ENCODE measurements around the gene SEMA3D.
"Not testable (repeated sequence)": the region's sequence is repeated elsewhere in the genome, so short reads cannot be mapped to it uniquely, and the experiment has no call there.

The SEMA3D gene

GRCh38 chr7:84997626-84998025 is 189.2 kb downstream of the SEMA3D start:
- DNase-seq: no peak

- DNase-seq: not testable (repeated sequence)
These were observed 193.9 kb downstream of the SEMA3D start for GRCh38 chr7:84992954-84993353.

DNA sequence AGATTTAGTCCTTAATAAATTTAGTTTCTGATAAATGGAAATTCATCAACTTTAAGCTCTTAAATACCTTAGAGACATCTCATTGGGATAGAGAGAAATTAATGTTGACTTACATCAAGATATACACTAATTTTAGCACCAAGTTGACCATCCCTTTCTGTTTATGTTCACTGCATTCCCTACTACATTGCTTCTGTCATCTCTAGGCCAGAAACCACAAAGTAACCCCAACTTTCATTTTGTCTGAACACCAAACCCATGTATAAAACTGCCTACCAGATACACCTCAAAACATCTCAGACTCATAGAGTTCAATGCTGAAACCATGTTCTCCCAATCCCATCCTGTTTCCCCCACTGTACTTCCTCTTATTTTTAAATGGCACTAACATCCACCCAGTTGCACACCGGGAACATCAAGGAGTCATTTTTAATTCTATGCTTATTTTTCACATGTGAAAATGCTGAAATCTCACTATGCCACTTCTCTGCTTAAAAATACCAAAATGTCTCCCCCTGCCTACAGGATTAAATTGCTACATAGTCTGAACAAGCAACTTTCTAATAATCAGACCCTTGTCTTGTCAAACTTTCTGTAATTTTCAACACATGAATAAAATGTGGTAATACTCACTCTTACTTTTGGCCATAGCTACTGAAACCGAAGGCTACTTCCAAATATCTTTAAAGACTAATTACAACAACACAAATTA is 201.6 kb downstream of the SEMA3D start:
- DNase-seq: no peak

DNA sequence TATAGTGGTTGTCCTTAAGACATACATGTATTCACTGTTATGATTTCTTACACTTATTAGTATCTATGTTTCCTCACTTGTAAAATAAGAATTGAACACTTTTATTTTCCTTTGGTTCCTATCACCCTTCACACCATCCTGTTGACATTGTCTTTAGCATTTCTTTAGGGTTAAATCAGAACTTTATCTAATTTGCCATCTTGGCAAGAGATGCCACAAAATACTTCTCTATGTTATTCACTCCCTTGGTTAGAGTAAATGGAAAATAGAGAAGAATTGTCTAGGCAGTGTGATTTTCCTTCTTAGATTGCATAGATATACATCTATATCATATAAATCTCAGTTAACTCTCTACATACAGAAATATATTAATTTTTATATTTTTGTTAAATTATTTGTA is 204.7 kb downstream of the SEMA3D start:
- no peak for DNase-seq

DNA sequence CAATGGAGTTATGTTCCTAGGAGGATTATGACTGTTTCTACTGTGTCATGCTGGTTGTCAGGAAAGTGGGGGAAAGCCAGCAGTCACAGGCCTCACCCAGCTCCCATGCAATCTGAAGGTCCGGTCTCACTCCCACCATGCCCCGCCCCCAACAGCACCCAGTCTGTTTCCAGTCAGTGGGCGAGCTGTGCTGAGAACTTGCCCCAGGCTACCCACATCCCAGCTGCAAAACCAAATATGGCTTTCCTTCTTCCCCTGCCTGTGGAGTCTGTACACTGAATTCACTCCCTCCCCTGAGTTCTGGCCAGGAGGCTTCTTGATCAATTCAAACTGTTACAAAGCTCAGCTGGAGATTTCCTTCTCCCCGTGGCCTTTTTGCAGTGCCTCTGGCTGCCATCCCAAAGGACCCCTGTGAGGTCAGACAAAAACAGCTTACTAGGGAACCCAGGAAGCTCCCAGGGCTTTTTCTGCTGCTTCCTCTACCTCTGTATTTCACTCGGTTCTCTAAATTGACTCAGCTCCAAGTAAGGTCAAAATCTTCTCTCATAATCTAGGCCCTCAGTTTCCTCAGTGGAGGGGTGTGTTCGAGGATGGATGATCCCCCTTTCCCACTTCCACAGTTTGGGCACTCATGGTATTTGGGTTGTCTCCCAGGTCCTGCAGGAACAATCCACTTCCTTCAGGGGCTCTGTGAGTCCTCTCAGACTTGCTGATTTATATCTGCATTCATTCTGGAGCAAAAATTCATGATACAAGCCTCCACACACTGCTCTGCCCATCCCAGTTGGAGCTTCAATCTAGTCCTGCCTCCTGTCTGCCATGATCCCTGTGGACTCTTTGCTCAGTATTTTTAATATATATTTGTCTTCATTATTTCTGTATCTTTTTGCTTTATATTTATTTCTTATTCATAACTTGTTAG is 205.5 kb downstream of the SEMA3D start:
- DNase-seq: no peak

DNA sequence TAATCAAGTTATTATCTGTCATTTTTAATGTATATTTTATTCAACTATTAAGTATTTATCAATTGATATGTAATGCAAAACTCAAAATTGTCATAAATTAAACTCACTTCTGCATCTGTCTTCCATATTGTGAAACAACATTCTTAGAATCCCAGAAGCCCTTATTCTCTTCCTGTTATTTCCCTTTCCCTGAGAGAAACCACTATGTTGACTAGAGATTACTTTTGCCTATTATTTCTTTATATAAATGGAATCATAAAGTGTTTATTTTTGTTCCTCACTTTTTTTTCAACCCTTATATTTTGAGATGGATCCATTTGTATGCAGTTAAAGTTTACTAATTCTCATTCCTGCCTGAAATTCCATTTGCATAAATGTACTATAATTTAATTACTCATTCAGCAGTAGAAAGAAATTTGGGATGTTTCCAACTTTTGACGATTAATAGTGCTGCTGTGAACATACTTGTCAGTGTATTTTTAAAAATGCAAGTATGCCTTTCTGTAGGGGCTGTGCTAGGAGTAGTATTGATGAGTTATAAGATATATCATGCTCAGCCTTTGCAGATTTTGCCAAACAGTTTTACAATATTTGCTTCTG is 211.2 kb downstream of the SEMA3D start:
- no peak for DNase-seq

- DNase-seq: no peak
These were observed 215.5 kb downstream of the SEMA3D start for GRCh38 chr7:84971360-84971759.

DNA sequence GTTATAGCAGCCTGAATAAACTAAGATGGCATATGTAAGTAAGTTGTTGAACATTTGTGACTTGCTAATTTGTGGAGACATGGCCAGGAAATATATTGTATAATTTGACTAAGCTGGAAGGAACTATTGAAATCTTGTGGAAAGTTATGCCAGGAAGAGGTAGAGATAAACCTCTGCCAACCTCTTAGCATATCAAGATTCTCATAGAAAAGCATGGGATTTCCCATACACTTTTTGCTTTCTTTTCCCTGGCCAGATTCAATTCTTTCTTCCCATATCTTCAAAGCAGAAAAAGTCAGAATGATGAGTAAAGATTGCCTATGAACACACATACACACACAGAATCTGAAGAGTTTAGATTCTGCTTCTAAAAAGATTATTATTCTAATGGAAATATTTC is 216.2 kb downstream of the SEMA3D start:
- no peak for DNase-seq

DNA sequence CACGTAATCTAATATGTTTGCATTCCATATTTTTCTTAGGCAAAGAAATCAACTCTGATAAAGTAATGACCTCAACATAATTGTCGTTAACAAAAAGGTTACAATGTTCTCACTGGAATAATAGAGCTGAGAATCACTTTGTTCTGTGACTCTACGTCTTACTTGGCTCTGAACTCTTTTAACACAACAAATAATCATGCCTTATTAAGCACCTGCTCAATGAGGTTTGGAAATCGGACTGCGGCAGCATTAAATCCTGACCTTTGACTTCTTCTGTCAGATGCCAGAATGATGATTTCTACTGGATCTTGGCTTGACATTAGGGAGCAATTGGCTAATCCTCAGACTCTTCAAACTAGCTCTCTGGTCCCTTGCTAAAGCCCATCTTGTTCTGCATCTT is 233.6 kb downstream of the SEMA3D start:
- DNase-seq: no peak

DNA sequence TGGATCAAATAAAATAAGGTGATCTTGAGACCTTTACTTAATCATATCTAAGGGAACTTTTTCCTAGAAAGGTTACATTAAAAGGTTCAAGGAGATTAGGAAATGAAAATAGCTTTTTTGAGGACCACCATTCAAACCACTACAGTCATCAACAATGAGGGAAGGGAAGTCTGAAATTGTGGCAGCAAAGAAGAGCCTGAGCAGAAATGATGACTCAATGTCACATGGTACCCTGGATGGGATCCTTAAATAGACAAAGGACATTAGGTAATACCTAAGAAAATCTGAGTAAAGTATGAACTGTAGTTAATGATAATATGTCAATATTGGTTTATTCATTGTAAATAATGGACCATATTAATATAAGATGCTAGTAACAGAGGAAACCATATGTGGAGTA is 236.0 kb downstream of the SEMA3D start:
- DNase-seq: no peak

- no peak for DNase-seq
These were observed 237.4 kb downstream of the SEMA3D start for GRCh38 chr7:84949501-84949900.

GRCh38 chr7:84949067-84949466 is 237.8 kb downstream of the SEMA3D start:
- DNase-seq: no peak

DNA sequence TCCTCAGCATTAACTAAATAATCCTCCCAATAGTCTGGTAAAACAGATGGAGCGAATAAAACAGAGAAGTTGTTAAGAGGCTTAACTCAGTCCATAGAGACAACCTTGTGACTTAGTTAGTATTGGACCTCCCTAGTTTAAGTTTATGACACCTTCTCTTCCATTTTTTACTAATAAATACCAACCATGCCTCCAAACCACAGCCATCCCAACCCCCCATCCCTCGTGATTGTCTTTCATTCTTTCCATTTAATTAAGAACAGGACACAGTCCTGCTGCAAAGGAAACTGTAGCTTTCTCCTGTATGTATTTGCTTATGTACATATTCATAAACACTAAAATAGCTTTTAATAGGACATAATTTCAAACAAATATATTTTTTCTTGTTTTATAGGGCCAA is 238.2 kb downstream of the SEMA3D start:
- no peak for DNase-seq

GRCh38 chr7:84946549-84946948 is 240.3 kb downstream of the SEMA3D start:
- DNase-seq: no peak

Measured in amygdala (tissue), 56 donors.